H9 (cell line): ENCODE results near the gene MYMX. TPM values are rescaled to one million over a fixed set of nuclear protein-coding genes. Genes with fewer than 3 reads are reported as not detected.

Source experiments
- DNase-seq: peaks from one replicate; pipeline ENCODE4 v3.0.0-alpha.2; 2017
- H2AFZ ChIP-seq: one replicate; pipeline ENCODE4 v1.6.1; 2013; ENCODE audit warnings: mild to moderate bottlenecking, low read length, control low read depth, moderate library complexity
- H2AK5ac ChIP-seq: 2 replicates; pipeline ENCODE4 v1.6.1; 2013; ENCODE audit warnings: low read length, control low read depth, mixed read lengths; ENCODE audit not compliant: insufficient read length
- H2BK120ac ChIP-seq: one replicate; pipeline ENCODE4 v1.6.1; 2013; ENCODE audit warnings: low read depth, mild to moderate bottlenecking, low read length, control low read depth, inconsistent platforms; ENCODE audit not compliant: poor library complexity, severe bottlenecking
- H2BK12ac ChIP-seq: 2 replicates; pipeline ENCODE4 v1.6.1; 2013; ENCODE audit warnings: low read length, control low read depth, mixed read lengths, low read depth; ENCODE audit not compliant: insufficient read length
- H2BK15ac ChIP-seq: 2 replicates; pipeline ENCODE4 v1.6.1; 2013; ENCODE audit warnings: low read depth, low read length, control low read depth
- H2BK20ac ChIP-seq: one replicate; pipeline ENCODE4 v1.6.1; 2013; ENCODE audit warnings: low read depth, mild to moderate bottlenecking, low read length, control low read depth, inconsistent platforms; ENCODE audit not compliant: poor library complexity, severe bottlenecking
- H2BK5ac ChIP-seq: 2 replicates; pipeline ENCODE4 v1.6.1; 2013; ENCODE audit warnings: low read length, control low read depth, mixed read lengths; ENCODE audit not compliant: insufficient read length
- H3K14ac ChIP-seq: 2 replicates; pipeline ENCODE4 v1.6.1; 2013; ENCODE audit warnings: low read length, control low read depth; ENCODE audit not compliant: insufficient read depth
- H3K18ac ChIP-seq: 2 replicates; pipeline ENCODE4 v1.6.1; 2013; ENCODE audit warnings: low read depth, mild to moderate bottlenecking, mixed read lengths, low read length, control low read depth; ENCODE audit not compliant: insufficient read length
- H3K23ac ChIP-seq: 2 replicates; pipeline ENCODE4 v1.6.1; 2013; ENCODE audit warnings: low read length, control low read depth, mixed read lengths, low read depth; ENCODE audit not compliant: insufficient read length
- H3K23me2 ChIP-seq: 2 replicates; pipeline ENCODE4 v1.6.1; 2013; ENCODE audit warnings: low read depth, mild to moderate bottlenecking, mixed read lengths, low read length, control low read depth; ENCODE audit not compliant: insufficient read length, poor library complexity, severe bottlenecking
- H3K27ac ChIP-seq: 2 replicates; pipeline ENCODE4 v1.5.1; 2013; ENCODE audit warnings: low read length, control low read depth, mixed read lengths, low read depth; ENCODE audit not compliant: insufficient read length
- H3K27me3 ChIP-seq: 2 replicates; pipeline ENCODE4 v1.6.1; 2013; ENCODE audit warnings: low read length, control low read depth, inconsistent platforms; ENCODE audit not compliant: insufficient read depth
- H3K4ac ChIP-seq: 2 replicates; pipeline ENCODE4 v1.6.1; 2013; ENCODE audit warnings: low read depth, mild to moderate bottlenecking, control low read depth, inconsistent platforms, low read length, moderate library complexity
- H3K4me1 ChIP-seq: 2 replicates; pipeline ENCODE4 v1.6.1; 2013; ENCODE audit warnings: low read length, control low read depth, inconsistent platforms; ENCODE audit not compliant: insufficient read depth
- H3K4me2 ChIP-seq: 2 replicates; pipeline ENCODE4 v1.6.1; 2013; ENCODE audit warnings: low read length, control low read depth, mixed read lengths; ENCODE audit not compliant: insufficient read length, insufficient read depth
- H3K56ac ChIP-seq: 2 replicates; pipeline ENCODE4 v1.6.1; 2013; ENCODE audit warnings: low read depth, mild to moderate bottlenecking, mixed read lengths, low read length, control low read depth; ENCODE audit not compliant: insufficient read length
- H3K79me1 ChIP-seq: 2 replicates; pipeline ENCODE4 v1.6.1; 2013; ENCODE audit warnings: low read depth, mild to moderate bottlenecking, moderate library complexity, low read length, control low read depth, inconsistent platforms; ENCODE audit not compliant: insufficient read depth, poor library complexity, severe bottlenecking
- H3K79me2 ChIP-seq: 2 replicates; pipeline ENCODE4 v1.6.1; 2013; ENCODE audit warnings: low read length, control low read depth, inconsistent platforms; ENCODE audit not compliant: insufficient read depth
- H3K9ac ChIP-seq: 2 replicates; pipeline ENCODE4 v1.6.1; 2013; ENCODE audit warnings: low read length, control low read depth, mixed read lengths; ENCODE audit not compliant: insufficient read length; ENCODE audit errors: extremely low read depth
- H3K9me3 ChIP-seq: one replicate; pipeline ENCODE4 v1.6.1; 2013; ENCODE audit warnings: low read depth, low read length, inconsistent platforms; ENCODE audit not compliant: control insufficient read depth
- H3T11ph ChIP-seq: one replicate; pipeline ENCODE4 v1.6.1; 2013; ENCODE audit warnings: mild to moderate bottlenecking, low read length, control low read depth, inconsistent platforms
- H4K20me1 ChIP-seq: one replicate; pipeline ENCODE4 v1.6.1; 2013; ENCODE audit not compliant: control insufficient read depth, insufficient read length, insufficient read depth
- H4K5ac ChIP-seq: 2 replicates; pipeline ENCODE4 v1.6.1; 2013; ENCODE audit warnings: low read depth, mild to moderate bottlenecking, mixed read lengths, low read length, control low read depth; ENCODE audit not compliant: insufficient read length
- H4K8ac ChIP-seq: replicated peaks from 2 replicates; pipeline ENCODE4 v1.6.1; 2013; ENCODE audit warnings: low read length, control low read depth, mixed read lengths, low read depth; ENCODE audit not compliant: insufficient read length
- H4K91ac ChIP-seq: 2 replicates; pipeline ENCODE4 v1.6.1; 2013; ENCODE audit warnings: low read depth, mild to moderate bottlenecking, moderate library complexity, mixed read lengths, low read length, control low read depth; ENCODE audit not compliant: insufficient read length
- H3K27ac Mint-ChIP-seq, 3 experiments: 2 replicates in 2 of 3; 3 replicates in 1 of 3; pipeline ENCODE4 v1.8.0; 2020 to 2021; ENCODE audit warnings: mixed read lengths in 3 of 3, mild to moderate bottlenecking in 1 of 3, moderate library complexity in 1 of 3
- H3K27me3 Mint-ChIP-seq: 2 replicates; pipeline ENCODE4 v1.8.0; 2021; ENCODE audit warnings: low read depth, mild to moderate bottlenecking, moderate library complexity, mixed read lengths
- H3K36me3 Mint-ChIP-seq, 3 experiments: 2 replicates in 2 of 3; 3 replicates in 1 of 3; pipeline ENCODE4 v1.8.0; 2020 to 2021; ENCODE audit warnings: low read depth in 3 of 3, mixed read lengths in 3 of 3; ENCODE audit not compliant: insufficient read depth in 1 of 3
- H3K4me1 Mint-ChIP-seq, 2 experiments: 2 replicates each; pipeline ENCODE4 v1.8.0; 2020; ENCODE audit warnings: mixed read lengths in 2 of 2
- H3K4me3 Mint-ChIP-seq, 2 experiments: 2 replicates in 1 of 2; 3 replicates in 1 of 2; pipeline ENCODE4 v1.8.0; 2020 to 2021; ENCODE audit warnings: mild to moderate bottlenecking in 2 of 2, mixed read lengths in 2 of 2, moderate library complexity in 1 of 2
- H3K9me3 Mint-ChIP-seq, 2 experiments: 2 replicates in 1 of 2; 3 replicates in 1 of 2; pipeline ENCODE4 v1.8.0; 2020; ENCODE audit warnings: mild to moderate bottlenecking in 2 of 2, mixed read lengths in 2 of 2, moderate library complexity in 1 of 2
- CTCF ChIP-seq: fragments of 200-600 bp; sonication (generic); conservative IDR thresholded peaks from 3 replicates; pipeline ENCODE4 v1.8.0; 2021; ENCODE audit warnings: antibody characterized with exemption, mild to moderate bottlenecking
- WGBS: extraction: QIAGEN DNeasy Blood & Tissue Kit; methylation state at CpG from one replicate; pipeline ENCODE4 v1.1.7; 2013; ENCODE audit warnings: missing lambda C conversion rate, low lambda C conversion rate, mixed read lengths; ENCODE audit not compliant: insufficient read length; ENCODE audit errors: extremely low coverage; 5-methylcytosine and 5-hydroxymethylcytosine counted together
- total RNA-seq: library from RNA; stranded (reverse); gene quantifications from 2 replicates; pipeline ENCODE4 v1.2.1, GENCODE V29; 2021

The MYMX gene
- total RNA-seq, 1 experiment from 2014 or later, result 1.1 TPM

DNA sequence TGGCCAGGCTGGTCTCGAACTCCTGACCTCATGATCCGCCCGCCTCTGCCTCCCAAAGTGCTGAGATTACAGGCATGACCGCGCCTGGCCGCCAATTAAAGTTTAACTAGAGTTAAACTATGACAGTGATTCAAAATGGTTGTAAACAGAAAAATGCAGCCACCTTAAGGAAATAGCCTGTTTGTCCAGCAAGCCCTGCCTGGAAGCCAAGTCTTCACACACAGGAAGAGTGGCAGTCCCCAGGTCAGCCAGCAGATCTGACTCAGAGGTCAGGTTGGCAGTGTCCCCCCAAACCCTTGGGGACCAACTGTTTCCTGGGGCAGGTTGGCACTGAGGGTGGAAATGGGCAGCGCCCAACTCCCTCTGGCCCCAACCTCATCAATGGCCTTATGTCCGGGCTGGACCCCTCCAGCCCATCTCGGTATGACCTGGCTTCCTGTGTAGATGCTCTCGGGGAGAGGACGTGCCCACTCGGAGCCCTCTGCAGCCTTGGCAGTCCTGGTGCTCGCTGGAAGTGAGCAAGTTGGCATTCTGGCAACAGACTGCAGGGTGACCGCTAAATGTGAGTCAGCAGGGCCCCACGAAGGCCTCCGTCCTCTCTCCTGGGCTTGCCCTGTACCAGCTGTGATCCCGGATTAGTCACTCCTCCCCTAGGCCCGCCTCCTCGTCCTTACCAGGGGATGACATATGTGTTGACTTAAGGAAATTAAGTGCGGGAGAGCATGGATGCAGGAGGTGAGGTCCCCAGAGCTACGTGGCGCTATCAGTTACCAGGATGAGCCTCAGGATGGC, 20.5 kb downstream of the MYMX start:
- H3K14ac ChIP-seq, result no peak overlapping the region
- H2AK5ac ChIP-seq, result no peak overlapping the region
- no peak overlapping the region for H3K23ac ChIP-seq
- H3K4me1 ChIP-seq, result no peaks in the 10 kb centered on the region; the same call in 1 of the 2 replicates
- no peak overlapping the region for H4K91ac ChIP-seq
- peak overlapping the region; percentile 16 for H3K9ac ChIP-seq
- TF ChIP-seq CTCF, result no peak
- no peak overlapping the region for H2BK12ac ChIP-seq
- H2BK20ac ChIP-seq, result no peak overlapping the region
- peak overlapping the region; percentile 21 for H3K4me2 ChIP-seq
- H2BK5ac ChIP-seq, result no peak overlapping the region
- no peak overlapping the region for H4K5ac ChIP-seq
- peaks cover 14% of the 10 kb centered on the region for H3K27me3 Mint-ChIP-seq
- H3K27me3 ChIP-seq, result no peaks in the 10 kb centered on the region
- H3K27ac Mint-ChIP-seq, result peak overlapping the region; percentile 16 to 97 (median 94); a peak in 4 of 7 replicates
- peaks cover 3% of the 10 kb centered on the region for H3K23me2 ChIP-seq
- DNase-seq, result peak; percentile 89
- peaks cover 17 to 33% (median 31%) of the 10 kb centered on the region in 3 experiments; a peak in 6 of 7 replicates for H3K36me3 Mint-ChIP-seq
- no peak overlapping the region for H2BK120ac ChIP-seq
- H3T11ph ChIP-seq, result no peak overlapping the region
- H3K79me1 ChIP-seq, result no peaks in the 10 kb centered on the region
- WGBS, result no CpG with 5 or more reads among the region's 22 CpGs
- H3K9me3 ChIP-seq, result no peaks in the 10 kb centered on the region
- no peak overlapping the region for H3K27ac ChIP-seq
- no peak overlapping the region for H3K4ac ChIP-seq
- no peaks in the 10 kb centered on the region for H3K9me3 Mint-ChIP-seq
- no peak overlapping the region for H2AFZ ChIP-seq
- H3K18ac ChIP-seq, result peak overlapping the region; percentile 22
- no peak overlapping the region for H2BK15ac ChIP-seq
- peak overlapping the region; percentile 71 to 84 for H3K4me3 Mint-ChIP-seq
- H4K20me1 ChIP-seq, result no peaks in the 10 kb centered on the region
- no peaks in the 10 kb centered on the region for H3K79me2 ChIP-seq
- no peak overlapping the region for H3K56ac ChIP-seq
- no peak overlapping the region for H4K8ac ChIP-seq
- H3K4me1 Mint-ChIP-seq, result peaks cover 35 to 37% of the 10 kb centered on the region in 2 experiments
